Measurements from ENCODE around the gene PCAT7.

Gene PCAT7

GRCh38 chr9:94566550-94566949 is 11.7 kb downstream of the PCAT7 start:
- TF ChIP-seq, protein P1, sequence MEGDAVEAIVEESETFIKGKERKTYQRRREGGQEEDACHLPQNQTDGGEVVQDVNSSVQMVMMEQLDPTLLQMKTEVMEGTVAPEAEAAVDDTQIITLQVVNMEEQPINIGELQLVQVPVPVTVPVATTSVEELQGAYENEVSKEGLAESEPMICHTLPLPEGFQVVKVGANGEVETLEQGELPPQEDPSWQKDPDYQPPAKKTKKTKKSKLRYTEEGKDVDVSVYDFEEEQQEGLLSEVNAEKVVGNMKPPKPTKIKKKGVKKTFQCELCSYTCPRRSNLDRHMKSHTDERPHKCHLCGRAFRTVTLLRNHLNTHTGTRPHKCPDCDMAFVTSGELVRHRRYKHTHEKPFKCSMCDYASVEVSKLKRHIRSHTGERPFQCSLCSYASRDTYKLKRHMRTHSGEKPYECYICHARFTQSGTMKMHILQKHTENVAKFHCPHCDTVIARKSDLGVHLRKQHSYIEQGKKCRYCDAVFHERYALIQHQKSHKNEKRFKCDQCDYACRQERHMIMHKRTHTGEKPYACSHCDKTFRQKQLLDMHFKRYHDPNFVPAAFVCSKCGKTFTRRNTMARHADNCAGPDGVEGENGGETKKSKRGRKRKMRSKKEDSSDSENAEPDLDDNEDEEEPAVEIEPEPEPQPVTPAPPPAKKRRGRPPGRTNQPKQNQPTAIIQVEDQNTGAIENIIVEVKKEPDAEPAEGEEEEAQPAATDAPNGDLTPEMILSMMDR (conservative IDR thresholded peaks at IDR 0.05; ENCODE audit: low read depth, low read length) = no peak
- Histone ChIP-seq H3K4me1 (ENCODE audit: low read depth, poor library complexity, severe bottlenecking) (no peaks in the 10 kb centered on the region), H3K27ac (no peak overlapping the region), H3K4me3 (IDR thresholded peaks at IDR 0.05; ENCODE audit: insufficient read depth, low read depth, low read length) (no peak overlapping the region), H4K20me1 (ENCODE audit: insufficient read depth) (no peaks in the 10 kb centered on the region), H3K79me2 (ENCODE audit: insufficient read depth, low read depth) (no peaks in the 10 kb centered on the region), H3K27me3 (ENCODE audit: insufficient read depth, low read depth) (no peaks in the 10 kb centered on the region), H3K4me2 (no peak overlapping the region), H3K36me3 (ENCODE audit: insufficient read depth) (no peaks in the 10 kb centered on the region), H3K9ac (no peak overlapping the region), H2AFZ (ENCODE audit: low read depth) (no peak overlapping the region)

DNA sequence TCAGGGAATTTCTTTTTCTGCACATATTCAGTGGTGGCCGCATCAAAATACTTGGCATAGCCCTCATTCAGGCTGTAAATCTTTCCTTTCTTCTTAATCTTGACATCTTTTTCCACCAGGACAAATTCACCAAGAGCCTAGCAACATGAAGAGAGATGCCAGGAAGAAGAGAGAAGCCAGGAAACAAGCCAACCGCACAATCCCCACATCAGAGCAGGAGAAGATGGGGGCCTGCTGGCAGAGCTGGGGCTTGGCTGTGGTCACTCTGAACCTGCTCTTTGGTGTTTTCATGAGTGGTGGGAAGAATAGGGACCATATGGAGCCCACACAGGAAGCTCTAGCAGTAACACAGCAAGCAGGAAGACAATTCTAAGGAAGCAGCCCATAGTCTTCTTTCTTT is 12.4 kb downstream of the PCAT7 start:
- Histone ChIP-seq H3K27me3 (ENCODE audit: insufficient read depth, low read depth) (no peaks in the 10 kb centered on the region), H4K20me1 (ENCODE audit: insufficient read depth) (no peaks in the 10 kb centered on the region), H3K27ac (no peak overlapping the region), H3K36me3 (ENCODE audit: insufficient read depth) (no peaks in the 10 kb centered on the region), H2AFZ (ENCODE audit: low read depth) (no peak overlapping the region), H3K4me1 (ENCODE audit: low read depth, poor library complexity, severe bottlenecking) (no peaks in the 10 kb centered on the region), H3K79me2 (ENCODE audit: insufficient read depth, low read depth) (no peaks in the 10 kb centered on the region), H3K4me3 (IDR thresholded peaks at IDR 0.05; ENCODE audit: insufficient read depth, low read depth, low read length) (no peak overlapping the region), H3K9ac (no peak overlapping the region), H3K4me2 (no peak overlapping the region)
- TF ChIP-seq, protein P1 (conservative IDR thresholded peaks at IDR 0.05; ENCODE audit: low read depth, low read length) = no peak

DNA sequence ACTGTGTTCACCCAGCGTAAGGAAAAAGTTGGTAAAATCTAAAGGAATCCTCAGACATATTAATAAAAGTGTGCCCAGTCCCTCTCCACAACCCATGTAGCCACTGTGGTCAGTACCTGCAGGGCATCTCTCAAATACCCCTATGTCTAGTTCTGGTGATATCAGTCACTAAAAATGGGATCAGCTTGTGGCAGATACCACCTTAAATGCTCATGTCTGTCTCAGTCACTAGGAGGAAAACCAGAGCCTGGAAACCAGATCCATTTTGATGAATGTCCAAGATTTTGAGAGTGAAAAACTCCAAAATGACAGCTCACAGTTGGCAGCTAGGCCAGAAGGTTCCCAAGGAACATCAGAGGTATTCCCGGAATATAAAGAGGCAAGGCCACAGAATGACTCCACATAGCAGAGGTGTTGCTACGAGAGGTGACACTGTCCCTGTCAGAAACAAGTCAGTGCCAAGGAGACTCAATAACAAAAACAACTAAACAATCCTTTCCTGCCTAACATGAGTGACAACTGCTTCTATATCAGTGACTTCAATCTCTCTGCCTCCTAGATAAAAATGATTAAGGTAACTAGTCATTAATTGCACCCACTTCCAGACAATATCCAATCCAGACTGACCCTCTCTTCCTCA is 13.5 kb downstream of the PCAT7 start:
- H3K4me2 ChIP-seq = no peak overlapping the region
- H3K9ac ChIP-seq = no peak overlapping the region
- H3K36me3 ChIP-seq (ENCODE audit: insufficient read depth) = no peaks in the 10 kb centered on the region
- TF ChIP-seq, protein P1 (conservative IDR thresholded peaks at IDR 0.05; ENCODE audit: low read depth, low read length) = no peak
- H2AFZ ChIP-seq (ENCODE audit: low read depth) = no peak overlapping the region
- no peaks in the 10 kb centered on the region for H3K4me1 ChIP-seq (ENCODE audit: low read depth, poor library complexity, severe bottlenecking)
- H3K27me3 ChIP-seq (ENCODE audit: insufficient read depth, low read depth) = no peaks in the 10 kb centered on the region
- no peak overlapping the region for H3K4me3 ChIP-seq (IDR thresholded peaks at IDR 0.05; ENCODE audit: insufficient read depth, low read depth, low read length)
- no peak overlapping the region for H3K27ac ChIP-seq
- H3K79me2 ChIP-seq (ENCODE audit: insufficient read depth, low read depth) = no peaks in the 10 kb centered on the region
- H4K20me1 ChIP-seq (ENCODE audit: insufficient read depth) = no peaks in the 10 kb centered on the region

- TF ChIP-seq, protein P1 (conservative IDR thresholded peaks at IDR 0.05; ENCODE audit: low read depth, low read length) = no peak
- H3K4me2 ChIP-seq = no peak overlapping the region
Observed at GRCh38 chr9:94568972-94569712, 14.3 kb downstream of the PCAT7 start.

More at GRCh38 chr9:94568972-94569712, 14.3 kb downstream of the PCAT7 start:
- H3K4me1 ChIP-seq (ENCODE audit: low read depth, poor library complexity, severe bottlenecking) = no peaks in the 10 kb centered on the region
- H3K36me3 ChIP-seq (ENCODE audit: insufficient read depth) = no peaks in the 10 kb centered on the region
- no peak overlapping the region for H3K4me3 ChIP-seq (IDR thresholded peaks at IDR 0.05; ENCODE audit: insufficient read depth, low read depth, low read length)
- H3K27ac ChIP-seq = no peak overlapping the region
- no peaks in the 10 kb centered on the region for H3K27me3 ChIP-seq (ENCODE audit: insufficient read depth, low read depth)
- H3K9ac ChIP-seq = no peak overlapping the region
- no peaks in the 10 kb centered on the region for H4K20me1 ChIP-seq (ENCODE audit: insufficient read depth)
- no peak overlapping the region for H2AFZ ChIP-seq (ENCODE audit: low read depth)
- H3K79me2 ChIP-seq (ENCODE audit: insufficient read depth, low read depth) = no peaks in the 10 kb centered on the region
